ENCODE data around the gene BRPF1.
A peak's percentile ranks its signal among the peaks of the same experiment; 100 is the strongest.

The BRPF1 gene

DNA sequence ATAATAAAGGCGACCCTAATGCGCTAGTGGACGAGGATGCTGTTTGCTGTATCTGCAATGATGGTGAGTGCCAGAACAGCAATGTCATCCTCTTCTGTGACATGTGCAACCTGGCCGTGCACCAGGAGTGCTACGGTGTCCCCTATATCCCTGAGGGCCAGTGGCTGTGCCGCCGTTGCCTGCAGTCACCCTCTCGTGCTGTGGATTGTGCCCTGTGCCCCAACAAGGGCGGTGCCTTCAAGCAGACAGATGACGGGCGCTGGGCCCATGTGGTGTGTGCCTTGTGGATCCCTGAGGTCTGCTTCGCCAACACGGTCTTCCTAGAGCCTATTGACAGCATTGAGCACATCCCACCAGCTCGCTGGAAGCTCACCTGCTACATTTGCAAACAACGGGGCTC is 7.6 kb downstream of the BRPF1 start:
- no peak for DNase-seq

DNA sequence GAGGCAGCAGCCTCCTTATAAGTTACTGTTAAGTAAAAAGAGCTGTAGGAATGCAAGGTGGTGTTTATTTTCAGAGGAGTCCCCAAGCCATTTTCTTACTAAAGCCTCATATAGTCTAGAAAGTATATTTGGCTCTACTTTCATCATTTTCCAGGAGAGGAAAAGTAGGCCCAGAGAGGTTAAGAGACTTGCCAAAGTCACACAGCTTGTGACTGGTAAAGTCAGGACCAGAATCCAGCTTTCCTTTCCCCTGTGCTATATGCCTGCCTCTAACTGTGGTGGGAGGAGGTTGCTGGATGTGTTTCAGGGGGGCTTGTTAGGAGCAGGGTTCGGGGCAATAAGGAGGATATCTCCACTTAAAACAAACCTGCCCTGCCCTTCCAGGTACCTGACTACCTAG is 11.0 kb downstream of the BRPF1 start:
- no peak for DNase-seq

DNA sequence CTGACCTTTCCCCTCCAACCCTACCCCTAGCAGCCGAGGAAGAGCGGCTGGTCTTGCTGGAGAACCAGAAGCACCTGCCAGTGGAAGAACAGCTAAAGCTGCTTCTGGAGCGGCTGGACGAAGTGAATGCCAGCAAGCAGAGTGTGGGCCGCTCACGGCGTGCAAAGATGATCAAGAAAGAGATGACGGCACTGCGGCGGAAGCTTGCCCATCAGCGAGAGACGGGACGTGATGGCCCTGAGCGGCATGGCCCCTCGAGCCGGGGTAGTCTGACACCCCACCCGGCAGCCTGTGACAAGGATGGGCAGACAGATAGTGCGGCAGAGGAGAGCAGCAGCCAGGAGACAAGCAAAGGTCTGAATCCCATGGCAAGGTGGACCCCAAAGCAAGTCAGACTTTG is 12.0 kb downstream of the BRPF1 start:
- DNase-seq: no peak

DNA sequence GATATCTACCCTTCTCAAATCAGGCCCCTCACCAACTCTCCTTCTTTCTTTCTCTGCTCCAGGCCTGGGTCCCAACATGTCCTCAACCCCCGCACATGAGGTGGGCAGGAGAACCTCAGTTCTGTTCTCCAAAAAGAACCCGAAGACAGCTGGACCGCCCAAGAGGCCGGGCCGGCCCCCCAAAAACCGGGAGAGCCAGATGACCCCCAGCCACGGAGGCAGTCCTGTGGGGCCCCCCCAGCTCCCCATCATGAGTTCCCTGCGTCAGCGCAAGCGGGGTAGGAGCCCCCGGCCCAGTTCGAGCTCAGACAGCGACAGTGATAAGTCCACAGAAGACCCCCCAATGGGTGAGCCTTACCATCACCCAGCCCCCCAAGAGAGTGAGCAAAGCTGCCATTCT is 12.6 kb downstream of the BRPF1 start:
- DNase-seq: no peak

DNA sequence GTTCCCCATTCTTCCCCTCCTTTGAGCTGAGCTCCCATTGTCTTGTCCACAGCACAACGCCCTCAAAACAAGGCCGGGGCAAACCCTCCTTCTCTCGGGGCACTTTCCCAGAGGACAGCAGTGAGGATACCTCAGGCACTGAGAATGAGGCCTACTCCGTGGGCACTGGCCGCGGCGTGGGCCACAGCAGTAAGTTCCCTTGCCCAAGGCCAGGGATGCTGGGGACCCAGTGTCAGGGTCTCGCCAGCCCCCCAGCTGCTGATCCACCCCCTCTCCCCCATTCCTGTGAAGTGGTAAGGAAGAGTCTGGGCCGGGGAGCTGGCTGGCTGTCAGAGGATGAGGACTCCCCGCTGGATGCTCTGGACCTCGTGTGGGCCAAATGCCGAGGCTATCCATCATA is 14.0 kb downstream of the BRPF1 start:
- DNase-seq: no peak

DNA sequence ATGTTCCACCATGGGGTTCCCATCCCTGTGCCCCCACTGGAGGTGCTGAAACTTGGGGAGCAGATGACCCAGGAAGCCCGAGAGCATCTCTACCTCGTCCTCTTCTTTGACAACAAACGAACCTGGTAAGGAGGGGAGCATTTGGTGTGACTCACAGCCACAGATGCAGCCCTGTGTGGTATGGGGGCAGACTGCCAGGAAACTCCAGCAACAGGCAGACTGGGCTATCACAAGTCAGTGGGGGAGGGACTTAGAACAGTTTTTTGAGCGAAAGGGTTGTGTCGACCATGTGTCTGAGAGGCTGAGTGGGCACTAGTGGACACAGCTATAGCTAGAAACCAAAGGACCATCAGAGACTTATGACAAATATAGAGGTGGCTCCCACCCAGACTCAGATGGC is 14.8 kb downstream of the BRPF1 start:
- DNase-seq: no peak

DNA sequence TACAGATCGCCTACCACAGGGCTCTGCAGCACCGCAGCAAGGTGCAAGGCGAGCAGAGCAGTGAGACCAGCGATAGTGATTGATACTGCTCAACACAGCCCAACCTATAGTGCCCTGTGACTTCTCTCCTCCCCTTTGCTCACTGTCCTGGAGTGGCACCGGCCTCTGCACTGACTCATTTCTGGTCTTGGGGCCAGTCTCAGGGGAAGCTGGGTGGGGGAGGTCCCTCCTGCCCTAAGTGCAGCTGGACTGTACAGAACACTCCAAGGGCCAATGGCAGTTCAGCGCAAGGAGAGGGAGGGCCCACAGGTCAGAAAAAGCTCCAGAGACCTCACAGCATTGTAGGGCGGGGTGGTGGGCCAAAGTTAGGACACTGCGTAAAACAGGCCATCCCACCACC is 15.7 kb downstream of the BRPF1 start:
- DNase-seq: no peak

DNA sequence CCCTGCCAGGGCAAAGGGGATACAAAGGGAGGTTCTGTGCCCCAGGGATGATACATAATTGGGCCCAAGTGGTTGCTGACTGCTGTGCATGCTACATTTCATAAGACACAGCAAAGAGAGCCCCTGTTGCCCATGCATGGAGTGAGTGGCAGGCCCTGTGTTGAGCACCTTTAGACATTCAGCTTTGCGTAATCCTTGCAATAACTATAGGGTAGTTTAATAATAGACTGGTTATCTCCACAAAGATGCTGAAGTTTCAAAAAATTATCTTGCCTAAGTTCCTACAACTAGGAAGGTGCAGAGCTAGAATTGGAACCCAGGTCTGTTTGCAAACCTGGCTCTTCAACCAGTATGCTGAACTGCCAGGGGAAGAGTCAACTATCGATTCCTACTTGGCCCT is 16.5 kb downstream of the BRPF1 start:
- DNase-seq: no peak

DNA sequence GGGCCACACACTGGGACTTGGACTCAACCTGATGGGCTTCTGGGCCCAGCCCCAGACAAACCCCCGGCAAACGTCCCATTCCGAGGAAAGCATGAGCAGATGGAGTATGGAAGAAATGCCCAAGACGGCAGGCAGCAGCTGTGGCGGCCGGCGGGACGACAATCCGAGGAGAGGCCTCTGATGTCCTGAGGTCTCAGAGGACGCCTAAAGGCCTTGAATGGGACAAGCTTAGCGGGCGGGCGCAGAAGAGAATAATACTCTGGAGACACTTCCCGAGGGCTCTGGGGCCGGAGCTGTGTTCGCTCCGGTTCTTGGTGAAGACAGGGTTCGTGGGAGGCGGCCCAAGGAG is 17.7 kb downstream of the BRPF1 start:
- DNase-seq: no peak

DNA sequence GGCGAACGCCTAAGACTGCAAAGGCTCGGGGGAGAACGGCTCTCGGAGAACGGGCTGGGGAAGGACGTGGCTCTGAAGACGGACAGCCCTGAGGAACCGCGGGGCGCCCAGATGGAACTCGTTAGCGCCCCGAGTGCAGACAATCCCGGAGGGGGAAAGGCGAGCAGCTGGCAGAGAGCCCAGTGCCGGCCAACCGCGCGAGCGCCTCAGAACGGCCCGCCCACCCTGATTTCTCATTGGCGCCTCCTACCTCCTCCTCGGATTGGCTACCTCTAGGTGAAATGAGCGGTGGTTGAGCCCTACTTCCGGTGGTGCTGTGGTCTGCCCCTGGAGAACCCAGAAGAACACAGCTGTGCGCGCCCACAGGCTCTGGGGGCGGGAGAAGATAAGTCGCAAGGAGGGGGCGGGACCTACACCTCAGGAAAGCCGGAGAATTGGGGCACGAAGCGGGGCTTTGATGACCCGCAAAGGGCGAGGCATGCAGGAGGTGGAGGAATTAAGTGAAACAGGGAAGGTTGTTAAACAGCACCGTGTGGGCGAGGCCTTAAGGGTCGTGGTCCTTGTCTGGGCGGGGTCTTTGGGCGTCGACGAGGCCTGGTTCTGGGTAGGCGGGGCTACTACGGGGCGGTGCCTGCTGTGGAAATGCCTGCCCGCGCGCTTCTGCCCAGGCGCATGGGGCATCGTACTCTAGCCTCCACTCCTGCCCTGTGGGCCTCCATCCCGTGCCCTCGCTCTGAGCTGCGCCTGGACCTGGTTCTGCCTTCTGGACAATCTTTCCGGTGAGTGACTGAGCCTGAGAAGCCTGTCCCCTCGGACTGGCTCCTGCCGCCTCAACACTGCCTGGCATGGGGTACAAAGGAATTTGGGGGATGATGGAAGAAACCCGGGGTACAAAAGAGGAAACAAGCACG is 18.4 kb downstream of the BRPF1 start, which contains the start of gene OGG1:
TSS of gene OGG1 (plus strand) at position 308 of the 911 bp plus-strand sequence. CDS start at position 643, 335 bp downstream.
- peak; percentile 99 for DNase-seq

DNA sequence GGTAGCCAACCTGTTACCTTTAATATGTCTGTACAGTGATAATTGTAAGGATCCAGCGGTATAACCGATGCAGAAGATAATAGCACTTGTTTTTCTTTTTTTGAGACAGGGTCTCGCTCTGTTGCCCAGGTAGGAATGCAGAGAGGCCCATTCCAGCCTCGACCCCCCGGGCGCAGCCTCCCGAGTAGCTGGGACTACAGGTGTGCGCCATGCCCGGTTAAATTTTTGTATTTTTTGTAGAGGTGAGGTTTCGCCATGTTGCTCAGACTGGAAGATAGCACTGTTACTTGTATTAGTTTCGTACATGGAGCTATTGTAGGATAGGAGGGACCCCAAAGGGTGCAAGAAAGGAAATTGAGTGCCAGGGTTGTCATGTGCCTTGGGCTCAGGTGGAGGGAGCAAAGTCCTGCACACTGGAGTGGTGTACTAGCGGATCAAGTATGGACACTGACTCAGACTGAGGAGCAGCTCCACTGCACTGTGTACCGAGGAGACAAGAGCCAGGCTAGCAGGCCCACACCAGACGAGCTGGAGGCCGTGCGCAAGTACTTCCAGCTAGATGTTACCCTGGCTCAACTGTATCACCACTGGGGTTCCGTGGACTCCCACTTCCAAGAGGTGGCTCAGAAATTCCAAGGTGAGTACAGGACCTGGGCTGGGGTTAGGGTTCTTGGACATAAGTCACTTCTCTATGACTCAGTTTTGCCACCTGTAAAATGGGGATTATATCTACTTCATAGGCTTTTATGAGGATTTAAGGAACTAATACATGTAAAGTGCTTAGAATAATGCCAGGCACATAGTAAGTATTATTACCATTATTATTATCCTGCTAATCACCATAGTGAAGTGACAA is 19.2 kb downstream of the BRPF1 start:
- peak; percentile 26 for DNase-seq

DNA sequence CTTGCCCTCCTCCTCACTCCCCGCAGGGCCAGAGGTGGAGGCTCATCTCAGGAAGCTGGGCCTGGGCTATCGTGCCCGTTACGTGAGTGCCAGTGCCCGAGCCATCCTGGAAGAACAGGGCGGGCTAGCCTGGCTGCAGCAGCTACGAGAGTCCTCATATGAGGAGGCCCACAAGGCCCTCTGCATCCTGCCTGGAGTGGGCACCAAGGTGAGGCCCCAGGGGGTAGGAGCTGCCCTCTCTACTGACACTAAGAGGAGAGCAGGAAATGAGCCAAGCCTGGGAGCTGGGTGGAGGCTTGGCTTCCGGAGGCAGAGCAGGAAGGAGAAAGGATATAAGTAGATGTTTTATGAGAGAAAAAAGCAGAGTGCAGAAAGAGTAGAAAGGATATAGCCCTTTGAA is 23.1 kb downstream of the BRPF1 start:
- DNase-seq: no peak

DNA sequence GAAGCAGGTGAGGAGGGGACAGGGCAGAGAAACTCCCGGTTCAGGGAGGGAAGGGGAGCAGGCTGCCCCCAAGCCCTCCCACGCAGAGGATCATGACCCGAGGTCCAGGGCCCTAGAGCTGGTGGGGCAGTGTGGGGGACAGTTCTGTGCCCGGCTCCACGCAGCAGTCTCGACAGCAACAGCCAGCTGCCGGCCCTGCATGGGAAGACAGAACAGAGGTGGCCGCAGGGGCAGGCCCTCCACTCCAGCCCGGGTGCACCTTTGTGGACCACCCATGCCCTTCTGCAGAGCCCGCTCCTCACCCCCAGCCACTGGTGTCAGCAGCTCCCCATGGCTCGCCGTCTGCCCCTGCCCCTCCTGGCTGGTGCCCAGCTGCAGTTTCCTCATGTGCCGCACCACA is 25.9 kb downstream of the BRPF1 start:
- no peak for DNase-seq

DNA sequence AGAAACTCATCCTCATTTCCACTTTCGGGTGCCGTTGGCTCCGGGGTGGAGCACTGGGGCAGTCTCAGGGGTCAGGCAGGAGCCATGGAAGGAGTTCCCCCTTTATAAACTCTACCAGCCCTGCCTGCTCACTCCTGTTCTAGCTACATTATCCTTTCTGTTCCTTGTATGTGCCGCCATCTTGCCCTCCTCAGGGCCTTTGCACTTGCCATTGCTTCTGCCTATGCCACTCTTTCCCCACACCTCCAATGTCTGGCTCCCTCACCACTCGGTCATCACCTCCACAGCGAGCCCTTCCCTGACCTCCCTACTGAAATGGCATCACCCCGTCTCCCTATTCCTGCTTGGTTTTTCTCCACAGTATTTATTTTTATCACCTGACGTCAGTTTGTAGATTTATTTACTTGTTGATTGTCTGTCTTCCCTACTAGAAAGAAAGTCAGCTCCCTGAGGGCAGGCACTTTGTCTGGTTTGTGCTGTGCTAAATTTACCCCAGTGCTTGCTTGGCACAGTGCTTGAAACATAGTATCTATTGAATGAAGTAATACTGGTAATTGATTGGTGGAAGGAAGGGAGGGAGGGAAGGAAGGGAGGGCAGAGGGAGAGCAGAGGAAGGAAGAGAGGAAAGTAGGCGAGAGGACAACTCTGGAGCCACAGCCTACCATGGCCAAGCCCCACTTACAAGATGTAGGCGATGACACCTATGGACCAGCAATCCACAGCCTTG is 29.4 kb downstream of the BRPF1 start:
- DNase-seq: no peak

DNA sequence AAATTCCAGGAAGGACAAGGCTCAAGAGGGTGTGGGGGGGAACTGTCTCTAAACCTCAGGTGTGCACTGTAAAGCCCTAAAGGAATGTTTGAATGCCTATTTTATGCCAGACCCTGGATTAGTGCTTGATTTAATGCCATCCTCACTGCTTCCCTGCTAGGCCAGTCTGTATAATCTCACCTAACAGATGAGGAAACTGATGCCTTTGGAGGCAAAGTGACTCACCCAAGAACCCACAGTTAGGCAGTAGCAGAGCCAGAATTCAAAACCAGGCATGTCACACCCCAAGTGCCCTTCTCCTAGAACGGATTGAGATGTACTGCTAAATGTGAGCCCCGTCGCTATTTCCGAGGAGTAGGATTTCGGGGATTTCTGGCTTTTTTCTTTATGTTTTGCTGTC is 30.4 kb downstream of the BRPF1 start:
- no peak for DNase-seq

DNA sequence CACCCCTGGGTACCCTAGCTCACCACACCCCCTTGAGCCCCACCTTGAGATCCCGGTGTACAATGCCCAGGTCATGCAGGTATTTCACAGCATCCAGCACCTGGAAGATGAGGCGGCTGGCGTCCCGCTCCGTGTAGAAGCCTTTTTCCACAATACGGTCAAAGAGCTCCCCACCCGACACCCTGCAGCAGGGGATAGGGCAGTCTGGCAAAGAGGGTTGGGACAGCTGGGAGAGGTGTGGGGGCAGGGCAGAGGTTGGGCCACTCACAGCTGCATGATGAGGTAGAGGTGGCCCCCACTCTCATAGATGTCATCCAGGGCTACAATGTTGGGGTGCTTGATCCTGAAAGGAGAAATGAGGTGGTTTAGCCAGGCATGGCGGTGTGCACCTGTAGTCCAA is 31.3 kb downstream of the BRPF1 start:
- DNase-seq: no peak

DNA sequence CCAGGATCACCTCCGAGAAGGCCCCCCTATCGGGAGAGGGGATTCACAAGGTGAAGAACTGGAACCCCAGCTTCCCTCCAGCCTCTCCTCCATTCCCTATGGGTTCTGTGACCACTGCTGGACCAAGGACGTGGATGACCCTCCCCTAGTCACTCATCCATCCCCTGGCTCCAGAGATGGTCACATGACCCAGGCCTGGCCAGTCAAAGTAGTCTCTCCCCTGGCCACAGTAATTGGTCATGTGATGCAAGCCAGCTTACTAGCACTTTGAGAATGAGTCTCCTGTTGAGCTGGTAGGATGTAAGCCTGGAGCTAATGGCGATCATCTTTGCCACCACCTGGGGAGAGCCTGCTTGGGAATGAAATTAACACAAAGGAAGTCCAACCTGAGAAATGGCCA is 34.3 kb downstream of the BRPF1 start:
- DNase-seq: no peak

DNA sequence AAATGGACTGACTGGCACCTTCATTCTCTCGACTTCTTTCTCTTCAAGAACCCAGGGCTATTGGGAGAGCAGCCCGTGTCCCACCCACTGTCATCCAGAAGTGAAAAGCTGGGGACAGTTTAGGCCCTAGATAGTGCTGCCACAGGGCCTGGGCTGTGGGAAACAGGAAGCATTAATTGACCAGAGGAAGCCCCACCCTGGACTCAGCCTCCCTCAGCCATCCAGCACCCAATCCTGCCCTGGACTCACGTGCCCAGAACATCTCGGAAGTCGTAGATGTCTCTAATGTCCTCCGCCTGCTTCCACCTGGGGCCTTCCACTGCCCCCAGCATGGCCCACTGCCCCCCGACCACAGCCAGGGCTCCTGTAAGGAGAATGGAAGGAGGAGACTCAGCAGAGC is 35.9 kb downstream of the BRPF1 start:
- DNase-seq: no peak

DNA sequence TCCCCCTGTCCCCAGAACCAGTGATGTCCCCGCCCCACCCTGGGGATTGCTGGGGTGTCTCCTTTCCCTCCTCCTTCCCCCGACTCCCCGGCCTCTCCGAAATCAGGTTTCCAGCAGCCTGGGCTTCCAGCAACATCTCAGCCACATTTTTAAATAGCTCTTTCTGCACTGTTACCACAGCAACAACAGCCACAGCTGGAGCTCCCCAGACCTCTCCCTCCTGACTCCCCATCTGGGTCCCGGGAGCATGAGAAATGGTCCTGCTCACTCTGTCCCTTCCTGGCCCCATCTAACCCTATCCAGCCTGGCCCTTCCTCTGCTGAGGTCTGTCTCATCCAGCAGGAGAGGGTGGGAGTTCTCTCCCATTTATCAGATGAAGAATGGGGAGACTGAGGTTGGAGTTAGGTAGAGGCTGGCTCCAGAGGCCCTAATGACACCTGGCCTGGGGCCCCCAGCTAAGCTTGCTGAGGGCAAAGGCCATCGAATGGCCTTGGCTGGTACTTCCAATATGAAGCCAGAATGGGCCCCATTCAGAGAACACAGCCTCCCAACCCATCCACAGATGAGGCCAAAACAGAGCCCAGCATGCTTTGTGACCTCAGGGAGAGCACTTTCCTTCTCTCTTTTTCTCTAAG is 36.7 kb downstream of the BRPF1 start:
- DNase-seq: no peak

DNA sequence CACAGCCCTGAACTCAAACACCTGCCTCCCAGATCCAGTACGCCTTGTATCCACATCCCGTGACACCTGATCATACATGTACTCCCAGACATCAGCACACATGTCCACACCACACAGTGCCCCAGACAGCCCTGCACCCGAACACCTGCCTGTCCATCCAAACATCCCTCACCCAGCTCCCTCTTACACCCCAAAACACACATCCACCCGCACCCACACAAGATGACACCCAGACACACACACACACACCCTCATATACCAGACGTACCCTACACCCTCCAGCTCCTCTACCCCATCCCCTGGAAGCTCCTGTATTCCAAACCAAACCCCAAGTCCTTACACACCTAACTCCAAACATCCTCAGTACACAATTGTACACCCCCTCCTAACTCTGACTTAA is 37.5 kb downstream of the BRPF1 start:
- no peak for DNase-seq

DNA sequence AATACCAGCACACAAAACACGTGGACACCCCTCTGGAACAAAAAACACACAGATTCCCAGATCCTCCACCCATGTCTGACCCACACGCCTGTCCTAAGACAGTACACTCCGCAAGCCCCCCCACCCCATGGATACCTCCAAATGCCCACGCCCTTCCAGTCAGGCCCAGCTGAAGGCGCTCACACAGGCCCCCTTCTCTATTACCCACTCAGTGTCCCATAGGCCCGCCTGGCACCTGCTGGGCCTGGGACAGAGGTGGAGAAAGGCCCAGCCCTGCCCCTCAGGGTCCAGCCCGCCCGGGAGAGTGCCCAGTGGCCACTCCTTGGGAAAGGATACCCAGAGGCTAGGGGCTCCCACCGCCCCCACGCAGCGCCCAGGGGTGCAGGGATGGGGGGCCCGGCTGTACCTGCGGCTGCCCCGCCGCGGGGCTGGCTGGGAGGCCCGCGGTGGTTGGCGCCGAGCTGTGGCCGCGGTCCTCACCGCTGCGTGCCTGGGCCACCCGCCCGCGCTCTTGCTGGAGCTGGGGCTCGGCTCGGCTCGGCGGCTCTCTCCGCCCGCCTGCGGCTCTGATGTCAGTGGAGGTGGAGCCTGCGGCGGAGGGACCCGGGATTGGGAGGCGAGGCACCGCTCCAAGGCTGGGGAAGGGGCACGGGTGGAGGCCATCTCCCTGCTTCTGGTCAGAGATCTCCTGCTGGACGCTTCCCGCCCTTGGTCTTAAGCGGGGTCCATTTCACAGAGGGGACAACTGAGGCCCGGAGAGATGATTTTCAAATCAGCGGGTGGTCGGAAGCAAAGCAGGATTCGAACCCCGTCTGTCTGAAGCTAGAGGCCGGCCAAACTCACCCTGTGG is 38.1 kb downstream of the BRPF1 start, which contains the start of gene CAMK1:
TSS of gene CAMK1 (minus strand) at position 522 of the 850 bp plus-strand sequence. CDS start 2,198 bp downstream, outside the sequence.
- peak; percentile 50 for DNase-seq

All from hematopoietic multipotent progenitor cell treated with erythropoietin and hydrocortisone succinate and interleukin-3 and kit ligand, for 8 days (in vitro differentiated cells).